22Rv1 (cell line): ENCODE measurements around the gene PPP1R12B.

Experiments
- ZFX ChIP-seq: fragments of 450-650 bp; IDR thresholded peaks from 2 replicates; pipeline ENCODE4 v1.6.1; 2017; ENCODE audit warnings: antibody characterized with exemption, borderline replicate concordance
- TF ChIP-seq, protein P1 (sequence below): fragments of 450-650 bp; IDR thresholded peaks from 2 replicates; pipeline ENCODE4 v1.5.1; 2017; ENCODE audit warnings: mild to moderate bottlenecking

DNA sequence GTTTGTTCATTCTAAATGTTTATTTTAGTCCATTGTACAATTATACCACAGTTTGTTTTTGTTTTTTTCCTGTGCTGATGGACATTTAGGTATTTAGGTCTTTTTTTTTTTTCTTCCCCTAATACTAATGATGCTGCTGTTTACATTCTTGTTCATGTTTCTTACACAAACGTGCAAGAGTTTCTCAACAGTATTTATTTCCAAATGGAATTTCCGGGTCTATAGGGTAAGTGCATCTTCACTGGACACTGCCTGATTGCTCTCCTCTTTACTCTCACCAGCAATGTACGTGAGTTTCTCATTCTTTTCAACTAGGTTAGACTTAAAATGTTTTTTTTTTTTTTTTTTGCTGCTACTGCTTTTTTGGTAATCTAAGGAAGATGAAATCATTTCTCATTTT, 122.7 kb downstream of the PPP1R12B start:
- TF ChIP-seq, protein P1, sequence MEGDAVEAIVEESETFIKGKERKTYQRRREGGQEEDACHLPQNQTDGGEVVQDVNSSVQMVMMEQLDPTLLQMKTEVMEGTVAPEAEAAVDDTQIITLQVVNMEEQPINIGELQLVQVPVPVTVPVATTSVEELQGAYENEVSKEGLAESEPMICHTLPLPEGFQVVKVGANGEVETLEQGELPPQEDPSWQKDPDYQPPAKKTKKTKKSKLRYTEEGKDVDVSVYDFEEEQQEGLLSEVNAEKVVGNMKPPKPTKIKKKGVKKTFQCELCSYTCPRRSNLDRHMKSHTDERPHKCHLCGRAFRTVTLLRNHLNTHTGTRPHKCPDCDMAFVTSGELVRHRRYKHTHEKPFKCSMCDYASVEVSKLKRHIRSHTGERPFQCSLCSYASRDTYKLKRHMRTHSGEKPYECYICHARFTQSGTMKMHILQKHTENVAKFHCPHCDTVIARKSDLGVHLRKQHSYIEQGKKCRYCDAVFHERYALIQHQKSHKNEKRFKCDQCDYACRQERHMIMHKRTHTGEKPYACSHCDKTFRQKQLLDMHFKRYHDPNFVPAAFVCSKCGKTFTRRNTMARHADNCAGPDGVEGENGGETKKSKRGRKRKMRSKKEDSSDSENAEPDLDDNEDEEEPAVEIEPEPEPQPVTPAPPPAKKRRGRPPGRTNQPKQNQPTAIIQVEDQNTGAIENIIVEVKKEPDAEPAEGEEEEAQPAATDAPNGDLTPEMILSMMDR, result no peak
- no peak for TF ChIP-seq ZFX
